Endothelial cell of umbilical vein (primary cell): ENCODE results near the gene RSKR. TPM values are rescaled to one million over a fixed set of nuclear protein-coding genes. Genes with fewer than 3 reads are reported as not detected.

Experiments
- BruUV-seq: library from RNA; stranded (reverse); fragments of 400-500 nt; replicated peaks from 2 replicates; lab custom pipeline; 2021; lab: Mats Ljungman, UMichigan
- CTCF ChIA-PET: fragments of 300-600, 350-600 bp; sonication (Branson Sonifier 250); formaldehyde crosslinking; loops from one replicate; lab custom pipeline; 2021; ENCODE audit warnings: antibody characterized with exemption, inconsistent platforms; lab: Charles Lee
- POLR2A ChIA-PET: fragments of 300-600, 350-600 bp; sonication (Branson Sonifier 250); formaldehyde crosslinking; loops from one replicate; lab custom pipeline; 2021; ENCODE audit warnings: antibody characterized with exemption, inconsistent platforms; lab: Charles Lee
- DNase-seq: peaks from one replicate; pipeline ENCODE4 v3.0.0-alpha.2; 2011; ENCODE audit warnings: low read depth, low spot score
- FAIRE-seq: peaks from 2 replicates; lab custom pipeline; 2011; peaks lifted over from hg19 to GRCh38; lab: Jason Lieb, UNC
- H2AFZ ChIP-seq: 2 replicates; pipeline ENCODE4 v1.6.0; 2012; ENCODE audit warnings: low read depth, low read length, control low read depth, inconsistent platforms
- H3K27ac ChIP-seq: 2 replicates; pipeline ENCODE4 v1.5.1; 2011; ENCODE audit warnings: low read depth, mild to moderate bottlenecking, control low read depth, low read length, moderate library complexity; ENCODE audit not compliant: insufficient read depth
- H3K27me3 ChIP-seq, 2 experiments: 2 replicates each; pipeline versions ENCODE4 v1.6.0 to v1.6.1; 2011; ENCODE audit warnings: low read length in 2 of 2, mixed read lengths in 1 of 2; ENCODE audit not compliant: control insufficient read depth in 2 of 2, insufficient read depth in 2 of 2
- H3K36me3 ChIP-seq, 2 experiments: 2 replicates in 1 of 2; 3 replicates in 1 of 2; pipeline ENCODE4 v1.5.1; 2011; ENCODE audit warnings: low read length in 2 of 2, mild to moderate bottlenecking in 1 of 2, moderate library complexity in 1 of 2; ENCODE audit not compliant: control insufficient read depth in 2 of 2, insufficient read depth in 2 of 2; ENCODE audit errors: extremely low read depth in 1 of 2
- H3K4me1 ChIP-seq: 3 replicates; pipeline ENCODE4 v1.5.1; 2011; ENCODE audit warnings: mild to moderate bottlenecking, low read length; ENCODE audit not compliant: control insufficient read depth, insufficient read depth; ENCODE audit errors: extremely low read depth
- H3K4me2 ChIP-seq: 2 replicates; pipeline ENCODE4 v1.6.1; 2011; ENCODE audit warnings: low read length, control low read depth, mixed read lengths; ENCODE audit not compliant: insufficient read depth
- H3K4me3 ChIP-seq, 3 experiments: fragments of 200-600 bp in 1 of 3; sonication (generic), shearing (Covaris generic) in 1 of 3; replicated peaks in 1 of 3; 2 replicates each; pipeline ENCODE4 v1.5.1; 2011 to 2016; ENCODE audit warnings: control low read depth in 3 of 3, low read length in 3 of 3, mild to moderate bottlenecking in 2 of 3, inconsistent platforms in 1 of 3, low read depth in 1 of 3, moderate library complexity in 1 of 3; ENCODE audit not compliant: insufficient read depth in 1 of 3
- H3K79me2 ChIP-seq: 2 replicates; pipeline ENCODE4 v1.6.0; 2012; ENCODE audit warnings: low read length, inconsistent platforms; ENCODE audit not compliant: control insufficient read depth, insufficient read depth
- H3K9ac ChIP-seq: replicated peaks from 2 replicates; pipeline ENCODE3; 2011; ENCODE audit warnings: low read length, control low read depth; ENCODE audit not compliant: insufficient read depth; ENCODE audit errors: extremely low read depth
- H3K9me1 ChIP-seq: replicated peaks from 3 replicates; pipeline ENCODE4 v1.6.0; 2011; ENCODE audit warnings: mild to moderate bottlenecking, low read length; ENCODE audit not compliant: control insufficient read depth, insufficient read depth; ENCODE audit errors: extremely low read depth
- H3K9me3 ChIP-seq: replicated peaks from 2 replicates; pipeline ENCODE4 v1.5.1; 2012; ENCODE audit warnings: low read length, inconsistent platforms; ENCODE audit not compliant: control insufficient read depth, insufficient read depth
- H4K20me1 ChIP-seq: replicated peaks from 2 replicates; pipeline ENCODE3; 2011; ENCODE audit warnings: mild to moderate bottlenecking, low read length; ENCODE audit not compliant: control insufficient read depth, insufficient read depth; ENCODE audit errors: extremely low read depth
- EZH2 ChIP-seq: IDR thresholded peaks from 2 replicates; pipeline ENCODE4 v1.6.1; 2012; ENCODE audit warnings: borderline replicate concordance, low read depth, mild to moderate bottlenecking, moderate library complexity, low read length, inconsistent platforms; ENCODE audit not compliant: severe bottlenecking
- FOS ChIP-seq: IDR thresholded peaks from 2 replicates; pipeline ENCODE4 v1.6.1; 2011; ENCODE audit warnings: mild to moderate bottlenecking, low read length, moderate library complexity, borderline replicate concordance; ENCODE audit not compliant: insufficient read depth
- GATA2 ChIP-seq: IDR thresholded peaks from 2 replicates; pipeline ENCODE4 v1.7.0; 2011; ENCODE audit warnings: low read depth, mild to moderate bottlenecking, moderate library complexity, mixed read lengths, low read length; ENCODE audit not compliant: insufficient read length, insufficient read depth
- MAX ChIP-seq: IDR thresholded peaks from 2 replicates; pipeline ENCODE4 v1.6.1; 2011; ENCODE audit not compliant: insufficient read depth, insufficient read length
- MYC ChIP-seq: IDR thresholded peaks from one replicate; pipeline ENCODE4 v1.6.1; 2011; ENCODE audit warnings: mild to moderate bottlenecking, low read depth, low read length
- POLR2A ChIP-seq: IDR thresholded peaks from 2 replicates; pipeline ENCODE4 v1.6.1; 2012; ENCODE audit warnings: low read depth, mild to moderate bottlenecking, control low read depth, low read length
- POLR2AphosphoS5 ChIP-seq: IDR thresholded peaks from 2 replicates; pipeline ENCODE4 v1.6.1; 2012; ENCODE audit warnings: low read depth, mild to moderate bottlenecking, control low read depth, low read length, moderate library complexity; ENCODE audit not compliant: insufficient read depth
- dilution Hi-C: fragments of 300-500 bp; cut with MboI; formaldehyde crosslinking; loops from one replicate; pipeline ENCODE4 v1.15.0; 2019; ENCODE audit warnings: low sequenced_read_pairs; ENCODE audit not compliant: extremely low pct_ligation_motif_present
- intact Hi-C: fragments of 100-400 bp; cut with micrococcal nuclease; formaldehyde crosslinking; loops from one replicate; pipeline ENCODE4 v1.10.0; 2022
- polyA plus RNA-seq, 4 experiments: library from polyadenylated mRNA; depleted of rRNA in 3 of 4; stranded (reverse) in 3 of 4; unstranded in 1 of 4; fragments of >200 nt; gene quantifications; 2 replicates each; pipeline versions ENCODE4 v1.2.1 to v1.2.3, GENCODE V29; 2011 to 2012; ENCODE audit warnings: missing spikeins in 1 of 4
- total RNA-seq: library from RNA; stranded (reverse); gene quantifications from 2 replicates; pipeline ENCODE4 v1.2.3, GENCODE V29; 2021
- TF ChIP-seq, protein P1 (sequence below), 2 donors: IDR thresholded peaks; 1 replicate in 1 of 2; 2 replicates in 1 of 2; pipeline ENCODE4 v1.5.1; 2011; ENCODE audit warnings: low read length in 2 of 2, mild to moderate bottlenecking in 2 of 2, moderate library complexity in 2 of 2, control low read depth in 1 of 2, inconsistent platforms in 1 of 2, low read depth in 1 of 2; ENCODE audit not compliant: insufficient read depth in 1 of 2; ENCODE audit errors: extremely low read depth in 1 of 2

Gene RSKR
- total and polyA plus RNA-seq, 2 donors (not counting 3 experiments of a cell fraction or from before 2014, with no cell fraction given) = 10.0 to 19.9 TPM

- Histone ChIP-seq H2AFZ (no peak overlapping the region), H3K27me3 (no peaks in the 10 kb centered on the region), H3K9me3 (no peaks in the 10 kb centered on the region), H3K9ac (no peak overlapping the region), H3K36me3 (peaks cover 43 to 62% of the 10 kb centered on the region in 2 experiments), H3K27ac (no peak overlapping the region), H3K9me1 (no peaks in the 10 kb centered on the region), H3K4me2 (no peak overlapping the region), H3K4me1 (no peaks in the 10 kb centered on the region), H3K4me3 (no peak overlapping the region), H4K20me1 (no peaks in the 10 kb centered on the region), H3K79me2 (no peaks in the 10 kb centered on the region)
- ChIA-PET CTCF (interaction anchor here (1.7 kb wide), 1 partner anchor 29 kb away, joined by 5 read pairs; no protein-coding TSS in a partner anchor), POLR2A (interaction anchor here (1.0 kb wide), 1 partner anchor 9 kb away, joined by 7 read pairs; no protein-coding TSS in a partner anchor)
- intact Hi-C loops (no loop called here), dilution Hi-C loops (no loop called here)
- TF ChIP-seq FOS = no peak
- no peak for TF ChIP-seq EZH2
- TF ChIP-seq POLR2A = no peak
- TF ChIP-seq GATA2 = no peak
- TF ChIP-seq MAX = no peak
- TF ChIP-seq, protein P1, sequence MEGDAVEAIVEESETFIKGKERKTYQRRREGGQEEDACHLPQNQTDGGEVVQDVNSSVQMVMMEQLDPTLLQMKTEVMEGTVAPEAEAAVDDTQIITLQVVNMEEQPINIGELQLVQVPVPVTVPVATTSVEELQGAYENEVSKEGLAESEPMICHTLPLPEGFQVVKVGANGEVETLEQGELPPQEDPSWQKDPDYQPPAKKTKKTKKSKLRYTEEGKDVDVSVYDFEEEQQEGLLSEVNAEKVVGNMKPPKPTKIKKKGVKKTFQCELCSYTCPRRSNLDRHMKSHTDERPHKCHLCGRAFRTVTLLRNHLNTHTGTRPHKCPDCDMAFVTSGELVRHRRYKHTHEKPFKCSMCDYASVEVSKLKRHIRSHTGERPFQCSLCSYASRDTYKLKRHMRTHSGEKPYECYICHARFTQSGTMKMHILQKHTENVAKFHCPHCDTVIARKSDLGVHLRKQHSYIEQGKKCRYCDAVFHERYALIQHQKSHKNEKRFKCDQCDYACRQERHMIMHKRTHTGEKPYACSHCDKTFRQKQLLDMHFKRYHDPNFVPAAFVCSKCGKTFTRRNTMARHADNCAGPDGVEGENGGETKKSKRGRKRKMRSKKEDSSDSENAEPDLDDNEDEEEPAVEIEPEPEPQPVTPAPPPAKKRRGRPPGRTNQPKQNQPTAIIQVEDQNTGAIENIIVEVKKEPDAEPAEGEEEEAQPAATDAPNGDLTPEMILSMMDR (IDR thresholded peaks at IDR 0.05; ENCODE audit: extremely low read depth in 1 of 2, insufficient read depth in 1 of 2, low read depth in 1 of 2, low read length in 2 of 2) = no peak
- TF ChIP-seq MYC = no peak
- no peak for TF ChIP-seq POLR2AphosphoS5
- no peak for FAIRE-seq
- no peak for DNase-seq
- no TSS peak for BruUV-seq
These were observed 4.5 kb upstream of the RSKR start for GRCh38 chr17:28618464-28618863.
